Stimulated activated memory B cell treated with anti-CD40 and anti-IgM and Interleukin-4, amounts not matched to agents 10 μg/mL and 1 μg/mL and 100 μg/mL, for 72 hours (primary cell): ENCODE data around the gene CCDC28B.

ENCODE experiments used
- ATAC-seq: fragments of 150-1000 bp; cut with Tn5 transposase; 2 replicates; pipeline ENCODE4 v1.10.0; 2021
- H3K27ac Mint-ChIP-seq: one replicate; pipeline ENCODE4 v1.8.0; 2022; ENCODE audit warnings: mild to moderate bottlenecking, mixed read lengths
- H3K27me3 Mint-ChIP-seq: one replicate; pipeline ENCODE4 v1.8.0; 2022; ENCODE audit warnings: mixed read lengths
- H3K36me3 Mint-ChIP-seq: one replicate; pipeline ENCODE4 v1.8.0; 2022; ENCODE audit warnings: mixed read lengths
- H3K4me1 Mint-ChIP-seq: one replicate; pipeline ENCODE4 v1.8.0; 2022; ENCODE audit warnings: mixed read lengths
- H3K4me3 Mint-ChIP-seq: one replicate; pipeline ENCODE4 v1.8.0; 2022; ENCODE audit warnings: mild to moderate bottlenecking, moderate library complexity, mixed read lengths
- H3K9me3 Mint-ChIP-seq: one replicate; pipeline ENCODE4 v1.8.0; 2022; ENCODE audit warnings: mixed read lengths

CCDC28B gene

GRCh38 chr1:32182060-32182459, 18.3 kb upstream of the CCDC28B start:
- peaks cover 60% of the 10 kb centered on the region for H3K4me1 Mint-ChIP-seq
- ATAC-seq = no peak
- H3K36me3 Mint-ChIP-seq = peaks cover 54% of the 10 kb centered on the region
- H3K9me3 Mint-ChIP-seq = no peaks in the 10 kb centered on the region
- H3K27ac Mint-ChIP-seq = no peak overlapping the region
- no peaks in the 10 kb centered on the region for H3K27me3 Mint-ChIP-seq
- peak overlapping the region; percentile 38 for H3K4me3 Mint-ChIP-seq

- Mint-ChIP-seq H3K27me3 (no peaks in the 10 kb centered on the region), H3K4me1 (peaks cover 58% of the 10 kb centered on the region), H3K36me3 (peaks cover 66% of the 10 kb centered on the region), H3K4me3 (no peak overlapping the region), H3K9me3 (no peaks in the 10 kb centered on the region), H3K27ac (no peak overlapping the region)
- ATAC-seq = no peak
Observed at GRCh38 chr1:32184650-32185049, 15.7 kb upstream of the CCDC28B start.

DNA sequence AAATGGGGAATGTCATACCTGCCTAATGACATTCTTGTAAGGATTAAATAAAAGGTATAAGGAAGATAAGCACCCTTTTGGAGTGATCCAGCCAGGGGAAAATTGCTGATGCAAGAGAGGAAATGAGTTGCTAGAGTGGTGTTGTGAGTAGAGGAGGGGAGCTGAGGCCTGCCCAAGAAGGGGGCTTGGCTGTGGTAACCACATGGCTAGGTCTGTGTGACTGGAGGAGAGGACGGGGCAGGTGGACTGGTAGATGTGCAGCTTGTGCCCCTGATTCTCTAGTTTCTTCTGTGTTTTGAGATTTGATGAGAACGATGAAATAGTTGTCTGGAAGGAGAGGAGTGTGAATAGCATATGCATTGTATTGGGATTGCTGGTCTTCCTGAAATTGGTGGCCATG, 14.3 kb upstream of the CCDC28B start:
- H3K4me3 Mint-ChIP-seq = no peak overlapping the region
- no peak overlapping the region for H3K27ac Mint-ChIP-seq
- H3K9me3 Mint-ChIP-seq = no peaks in the 10 kb centered on the region
- H3K36me3 Mint-ChIP-seq = peaks cover 64% of the 10 kb centered on the region
- peaks cover 47% of the 10 kb centered on the region for H3K4me1 Mint-ChIP-seq
- ATAC-seq = no peak
- H3K27me3 Mint-ChIP-seq = no peaks in the 10 kb centered on the region

DNA sequence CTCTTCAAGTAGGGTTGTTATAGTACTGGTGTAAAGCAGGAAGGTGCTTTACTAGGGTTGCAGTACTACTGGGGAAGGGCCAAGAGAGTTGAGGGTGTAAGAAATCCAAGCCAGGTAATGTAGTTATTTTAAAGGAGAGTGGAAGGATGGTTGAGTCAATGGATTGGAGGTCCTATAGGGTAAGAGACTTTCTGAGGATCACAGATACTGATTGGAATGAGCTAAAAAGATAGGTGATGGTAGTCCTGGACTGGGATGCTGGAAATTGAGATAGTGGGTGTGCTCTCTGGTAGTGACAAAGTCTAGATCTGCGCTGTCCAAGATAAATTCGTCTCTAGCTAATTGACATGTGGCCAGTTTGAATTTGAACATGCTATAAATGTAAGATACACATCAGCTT, 13.9 kb upstream of the CCDC28B start:
- Mint-ChIP-seq H3K4me1 (peaks cover 42% of the 10 kb centered on the region), H3K9me3 (no peaks in the 10 kb centered on the region), H3K4me3 (no peak overlapping the region), H3K36me3 (peaks cover 64% of the 10 kb centered on the region), H3K27ac (no peak overlapping the region), H3K27me3 (no peaks in the 10 kb centered on the region)
- no peak for ATAC-seq

GRCh38 chr1:32187850-32188249, 12.5 kb upstream of the CCDC28B start:
- Mint-ChIP-seq H3K4me1 (peaks cover 31% of the 10 kb centered on the region), H3K36me3 (peaks cover 66% of the 10 kb centered on the region), H3K4me3 (no peak overlapping the region), H3K27ac (no peak overlapping the region), H3K9me3 (no peaks in the 10 kb centered on the region), H3K27me3 (no peaks in the 10 kb centered on the region)
- ATAC-seq = no peak

GRCh38 chr1:32192220-32192948, 8.0 kb upstream of the CCDC28B start:
- no peak overlapping the region for H3K4me3 Mint-ChIP-seq
- H3K4me1 Mint-ChIP-seq = peaks cover 22% of the 10 kb centered on the region
- peaks cover 79% of the 10 kb centered on the region for H3K36me3 Mint-ChIP-seq
- H3K27ac Mint-ChIP-seq = no peak overlapping the region
- ATAC-seq = no peak
- no peaks in the 10 kb centered on the region for H3K27me3 Mint-ChIP-seq
- H3K9me3 Mint-ChIP-seq = no peaks in the 10 kb centered on the region

- H3K4me1 Mint-ChIP-seq = peaks cover 39% of the 10 kb centered on the region
- H3K9me3 Mint-ChIP-seq = no peaks in the 10 kb centered on the region
- no peak overlapping the region for H3K27ac Mint-ChIP-seq
- H3K27me3 Mint-ChIP-seq = no peaks in the 10 kb centered on the region
- H3K4me3 Mint-ChIP-seq = no peak overlapping the region
- H3K36me3 Mint-ChIP-seq = peaks cover 78% of the 10 kb centered on the region
- ATAC-seq = no peak
Observed at GRCh38 chr1:32194984-32195383, 5.4 kb upstream of the CCDC28B start.

DNA sequence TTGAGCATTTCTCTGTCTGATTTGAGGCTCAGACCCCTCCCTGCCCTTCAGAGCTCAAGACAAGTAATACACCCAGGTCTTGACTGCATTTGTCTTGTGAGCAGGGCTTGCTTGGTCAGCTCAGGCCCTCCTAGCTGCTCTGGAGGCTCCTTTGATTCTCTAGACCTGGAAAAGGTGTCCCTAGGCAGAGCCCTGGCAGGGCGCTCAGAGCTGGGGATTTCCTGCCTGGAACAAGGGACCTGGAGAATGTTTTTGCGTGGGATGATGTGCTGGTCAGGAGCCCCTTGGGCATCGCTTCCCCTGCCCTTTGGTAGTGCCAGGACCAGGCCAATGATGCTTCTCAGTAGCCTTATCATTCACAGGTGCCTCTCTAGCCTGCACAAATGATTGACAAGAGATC, 4.9 kb upstream of the CCDC28B start:
- no peaks in the 10 kb centered on the region for H3K9me3 Mint-ChIP-seq
- no peak for ATAC-seq
- H3K27ac Mint-ChIP-seq = no peak overlapping the region
- peaks cover 45% of the 10 kb centered on the region for H3K4me1 Mint-ChIP-seq
- peaks cover 75% of the 10 kb centered on the region for H3K36me3 Mint-ChIP-seq
- H3K4me3 Mint-ChIP-seq = no peak overlapping the region
- H3K27me3 Mint-ChIP-seq = no peaks in the 10 kb centered on the region

DNA sequence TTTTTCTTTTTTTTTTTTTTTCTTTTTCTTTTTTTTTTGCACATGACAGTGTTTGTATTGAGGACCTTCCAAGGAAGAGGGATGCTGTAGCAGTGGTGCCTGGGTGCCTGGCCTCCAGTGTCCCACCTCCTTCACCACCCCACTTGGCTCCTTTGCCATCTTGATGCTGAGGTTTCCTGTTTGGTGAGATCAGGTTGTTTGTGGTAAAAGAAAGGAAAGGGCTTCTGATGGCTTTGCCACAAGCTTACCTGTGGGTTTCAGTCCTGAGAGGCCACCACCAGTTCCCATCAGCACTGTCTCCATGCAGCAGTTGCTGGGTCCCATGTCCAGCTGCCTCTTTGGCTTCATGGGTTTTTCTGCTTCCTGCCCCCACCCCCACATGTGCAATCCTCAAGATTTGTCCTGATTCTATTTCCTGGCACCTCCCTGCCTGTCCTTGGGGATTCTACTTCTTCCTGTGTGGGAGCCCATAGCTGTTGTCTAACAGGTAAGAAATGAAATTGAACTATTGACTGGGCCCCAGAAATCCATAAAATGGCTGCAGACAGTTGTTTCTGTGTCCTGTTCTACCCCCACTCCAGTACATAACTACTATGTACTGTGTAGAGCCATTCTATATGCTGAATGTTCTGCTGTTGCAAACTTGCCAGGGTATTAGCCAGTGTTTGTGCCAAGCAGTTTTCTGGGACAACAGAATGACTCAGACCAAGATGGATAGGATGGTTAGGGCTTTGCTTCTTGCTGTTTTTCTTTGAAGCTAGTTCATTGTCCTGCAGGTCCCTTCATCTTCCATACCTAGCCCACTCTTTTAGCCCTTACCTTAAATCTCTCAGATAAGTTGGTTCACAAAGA, 4.2 kb upstream of the CCDC28B start:
- H3K9me3 Mint-ChIP-seq = no peaks in the 10 kb centered on the region
- H3K27ac Mint-ChIP-seq = peak overlapping the region; percentile 30
- no peak for ATAC-seq
- H3K36me3 Mint-ChIP-seq = peaks cover 71% of the 10 kb centered on the region
- peaks cover 46% of the 10 kb centered on the region for H3K4me1 Mint-ChIP-seq
- no peaks in the 10 kb centered on the region for H3K27me3 Mint-ChIP-seq
- H3K4me3 Mint-ChIP-seq = no peak overlapping the region

- Mint-ChIP-seq H3K9me3 (no peaks in the 10 kb centered on the region), H3K27me3 (no peaks in the 10 kb centered on the region), H3K36me3 (peaks cover 68% of the 10 kb centered on the region), H3K4me1 (peaks cover 55% of the 10 kb centered on the region), H3K4me3 (no peak overlapping the region), H3K27ac (peak overlapping the region; percentile 30)
- ATAC-seq = no peak
Observed at GRCh38 chr1:32197074-32197473, 3.3 kb upstream of the CCDC28B start.

DNA sequence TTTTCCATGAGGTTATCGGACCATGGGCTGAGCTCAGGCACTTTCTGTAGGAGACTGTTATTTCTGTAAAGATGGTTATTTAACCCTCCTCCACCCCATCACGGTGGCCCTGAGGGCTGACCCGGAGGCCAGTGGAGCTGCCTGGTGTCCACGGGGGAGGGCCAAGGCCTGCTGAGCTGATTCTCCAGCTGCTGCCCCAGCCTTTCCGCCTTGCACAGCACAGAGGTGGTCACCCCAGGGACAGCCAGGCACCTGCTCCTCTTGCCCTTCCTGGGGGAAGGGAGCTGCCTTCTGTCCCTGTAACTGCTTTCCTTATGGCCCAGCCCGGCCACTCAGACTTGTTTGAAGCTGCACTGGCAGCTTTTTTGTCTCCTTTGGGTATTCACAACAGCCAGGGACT, 2.6 kb upstream of the CCDC28B start:
- Mint-ChIP-seq H3K27ac (peak overlapping the region; percentile 75), H3K9me3 (no peaks in the 10 kb centered on the region), H3K36me3 (peaks cover 66% of the 10 kb centered on the region), H3K4me3 (no peak overlapping the region), H3K4me1 (peaks cover 62% of the 10 kb centered on the region), H3K27me3 (no peaks in the 10 kb centered on the region)
- no peak for ATAC-seq

DNA sequence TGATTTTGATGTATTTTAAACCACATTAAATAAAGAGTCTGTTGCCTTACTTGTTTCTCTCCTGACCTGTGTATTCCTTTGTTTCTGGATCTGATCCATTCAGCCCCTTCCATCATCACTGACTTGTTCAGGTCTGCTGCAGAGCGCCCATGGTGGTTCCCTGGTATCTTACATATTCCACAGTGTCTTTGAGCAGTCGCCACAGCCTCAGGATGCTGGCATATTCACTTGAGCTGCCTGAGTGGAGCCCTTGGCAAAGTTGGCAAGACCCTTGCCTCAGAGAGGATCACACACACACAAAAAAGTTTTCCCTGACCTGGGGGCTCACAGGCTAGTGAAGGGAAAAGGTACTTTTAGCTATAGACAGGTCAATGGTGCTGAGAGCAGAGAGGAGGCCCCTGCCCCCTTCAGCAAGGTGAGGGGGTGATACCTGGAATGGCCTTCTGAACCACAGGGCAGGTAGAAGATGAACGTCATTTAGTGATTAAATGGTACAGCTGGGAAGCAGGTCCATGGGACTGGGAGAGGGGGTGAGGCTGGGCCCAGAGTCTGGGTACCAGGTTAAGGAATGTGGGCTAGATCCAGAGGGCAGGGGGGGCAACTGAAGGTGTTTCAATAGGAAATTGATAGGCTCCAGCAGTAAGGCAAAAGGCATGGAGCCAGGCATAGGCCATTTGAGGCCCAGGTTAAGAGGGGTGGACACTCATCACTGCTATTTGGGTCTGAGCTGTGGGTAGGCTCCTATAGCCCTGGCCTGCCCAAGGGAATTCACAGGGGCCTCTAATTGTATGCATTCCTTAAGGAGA, 2.0 kb upstream of the CCDC28B start:
- Mint-ChIP-seq H3K27ac (peak overlapping the region; percentile 75), H3K4me3 (peak overlapping the region; percentile 52), H3K4me1 (peaks cover 68% of the 10 kb centered on the region), H3K9me3 (no peaks in the 10 kb centered on the region), H3K27me3 (no peaks in the 10 kb centered on the region), H3K36me3 (peaks cover 60% of the 10 kb centered on the region)
- no peak for ATAC-seq

GRCh38 chr1:32199043-32199716, 1.2 kb upstream of the CCDC28B start:
- no peaks in the 10 kb centered on the region for H3K27me3 Mint-ChIP-seq
- no peaks in the 10 kb centered on the region for H3K9me3 Mint-ChIP-seq
- peaks cover 57% of the 10 kb centered on the region for H3K36me3 Mint-ChIP-seq
- no peak for ATAC-seq
- H3K27ac Mint-ChIP-seq = peak overlapping the region; percentile 75
- peak overlapping the region; percentile 92 for H3K4me3 Mint-ChIP-seq
- H3K4me1 Mint-ChIP-seq = peaks cover 75% of the 10 kb centered on the region

DNA sequence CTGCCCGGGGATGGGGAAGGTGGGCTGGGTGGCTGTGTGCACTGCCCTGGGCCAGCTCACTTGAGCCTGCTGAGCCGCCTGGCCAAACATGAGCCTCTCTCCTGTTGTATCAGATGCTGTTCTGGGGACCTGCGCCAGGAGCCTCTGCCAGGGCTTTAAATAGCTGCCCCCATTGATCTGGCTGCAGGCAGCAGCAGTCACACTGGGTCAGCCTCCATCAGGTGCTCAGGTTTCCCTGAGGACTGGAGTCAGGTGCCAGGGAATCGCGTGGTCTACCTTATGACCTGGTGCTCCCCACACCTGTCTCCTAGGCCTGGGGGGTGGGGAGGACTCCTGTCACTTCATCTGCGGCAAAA, 700 bp upstream of the CCDC28B start:
- peaks cover 54% of the 10 kb centered on the region for H3K36me3 Mint-ChIP-seq
- no peak for ATAC-seq
- H3K4me1 Mint-ChIP-seq = peaks cover 80% of the 10 kb centered on the region
- no peaks in the 10 kb centered on the region for H3K9me3 Mint-ChIP-seq
- peak overlapping the region; percentile 92 for H3K4me3 Mint-ChIP-seq
- peak overlapping the region; percentile 91 for H3K27ac Mint-ChIP-seq
- no peaks in the 10 kb centered on the region for H3K27me3 Mint-ChIP-seq
